ENCODE results near the gene POMGNT1.

DNA sequence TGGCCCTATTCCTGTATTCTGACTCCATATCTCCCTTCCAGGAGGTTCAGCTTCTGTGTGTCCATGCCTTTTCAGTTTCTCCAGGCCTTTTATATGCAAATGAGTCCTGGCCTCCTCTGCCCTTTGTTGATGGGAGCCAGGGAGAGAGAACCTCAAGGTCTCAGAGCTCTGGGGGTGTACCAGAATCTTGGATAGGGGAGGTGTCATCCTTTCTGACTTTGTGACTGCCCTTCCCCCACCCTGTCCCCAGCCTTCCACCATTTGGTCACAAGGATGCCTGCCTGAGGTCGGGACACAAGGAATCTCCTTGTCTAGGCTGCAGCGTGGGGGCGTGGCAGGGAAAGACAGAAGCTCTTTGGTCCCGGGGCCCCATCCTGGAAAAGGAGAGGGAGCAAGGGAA is 23.5 kb upstream of the POMGNT1 start:
- no peak for TF ChIP-seq POLR2A (IDR thresholded peaks at IDR 0.05; ENCODE audit: low read length)
- no peak for TF ChIP-seq MAFK (IDR thresholded peaks at IDR 0.05; ENCODE audit: partially characterized antibody)
- TF ChIP-seq, protein P1, sequence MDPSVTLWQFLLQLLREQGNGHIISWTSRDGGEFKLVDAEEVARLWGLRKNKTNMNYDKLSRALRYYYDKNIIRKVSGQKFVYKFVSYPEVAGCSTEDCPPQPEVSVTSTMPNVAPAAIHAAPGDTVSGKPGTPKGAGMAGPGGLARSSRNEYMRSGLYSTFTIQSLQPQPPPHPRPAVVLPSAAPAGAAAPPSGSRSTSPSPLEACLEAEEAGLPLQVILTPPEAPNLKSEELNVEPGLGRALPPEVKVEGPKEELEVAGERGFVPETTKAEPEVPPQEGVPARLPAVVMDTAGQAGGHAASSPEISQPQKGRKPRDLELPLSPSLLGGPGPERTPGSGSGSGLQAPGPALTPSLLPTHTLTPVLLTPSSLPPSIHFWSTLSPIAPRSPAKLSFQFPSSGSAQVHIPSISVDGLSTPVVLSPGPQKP (IDR thresholded peaks at IDR 0.05; ENCODE audit: low read depth, low read length), result no peak
- TF ChIP-seq, protein P2, sequence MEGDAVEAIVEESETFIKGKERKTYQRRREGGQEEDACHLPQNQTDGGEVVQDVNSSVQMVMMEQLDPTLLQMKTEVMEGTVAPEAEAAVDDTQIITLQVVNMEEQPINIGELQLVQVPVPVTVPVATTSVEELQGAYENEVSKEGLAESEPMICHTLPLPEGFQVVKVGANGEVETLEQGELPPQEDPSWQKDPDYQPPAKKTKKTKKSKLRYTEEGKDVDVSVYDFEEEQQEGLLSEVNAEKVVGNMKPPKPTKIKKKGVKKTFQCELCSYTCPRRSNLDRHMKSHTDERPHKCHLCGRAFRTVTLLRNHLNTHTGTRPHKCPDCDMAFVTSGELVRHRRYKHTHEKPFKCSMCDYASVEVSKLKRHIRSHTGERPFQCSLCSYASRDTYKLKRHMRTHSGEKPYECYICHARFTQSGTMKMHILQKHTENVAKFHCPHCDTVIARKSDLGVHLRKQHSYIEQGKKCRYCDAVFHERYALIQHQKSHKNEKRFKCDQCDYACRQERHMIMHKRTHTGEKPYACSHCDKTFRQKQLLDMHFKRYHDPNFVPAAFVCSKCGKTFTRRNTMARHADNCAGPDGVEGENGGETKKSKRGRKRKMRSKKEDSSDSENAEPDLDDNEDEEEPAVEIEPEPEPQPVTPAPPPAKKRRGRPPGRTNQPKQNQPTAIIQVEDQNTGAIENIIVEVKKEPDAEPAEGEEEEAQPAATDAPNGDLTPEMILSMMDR (IDR thresholded peaks at IDR 0.05), result no peak
- TF ChIP-seq NR3C1 (IDR thresholded peaks at IDR 0.05), result no peak
- TF ChIP-seq RAD21 (conservative IDR thresholded peaks at IDR 0.05 in 1 of 2, IDR thresholded peaks at IDR 0.05 in 1 of 2), result no peak
- TF ChIP-seq SREBF2 (IDR thresholded peaks at IDR 0.05), result no peak
- no peak for TF ChIP-seq RFX5 (IDR thresholded peaks at IDR 0.05)
- no peak for TF ChIP-seq HEYL (CRISPR knock-in tag; IDR thresholded peaks at IDR 0.05)
